Hematopoietic multipotent progenitor cell treated with erythropoietin and hydrocortisone succinate and interleukin-3 and kit ligand, for 8 days (in vitro differentiated cells): ENCODE results near the gene ANGEL2.
"Not testable (repeated sequence)": the region's sequence is repeated elsewhere in the genome, so short reads cannot be mapped to it uniquely, and the experiment has no call there.

Source experiments
- DNase-seq: peaks from one replicate; pipeline ENCODE4 v3.0.0-alpha.2; 2015

ANGEL2 gene

DNA sequence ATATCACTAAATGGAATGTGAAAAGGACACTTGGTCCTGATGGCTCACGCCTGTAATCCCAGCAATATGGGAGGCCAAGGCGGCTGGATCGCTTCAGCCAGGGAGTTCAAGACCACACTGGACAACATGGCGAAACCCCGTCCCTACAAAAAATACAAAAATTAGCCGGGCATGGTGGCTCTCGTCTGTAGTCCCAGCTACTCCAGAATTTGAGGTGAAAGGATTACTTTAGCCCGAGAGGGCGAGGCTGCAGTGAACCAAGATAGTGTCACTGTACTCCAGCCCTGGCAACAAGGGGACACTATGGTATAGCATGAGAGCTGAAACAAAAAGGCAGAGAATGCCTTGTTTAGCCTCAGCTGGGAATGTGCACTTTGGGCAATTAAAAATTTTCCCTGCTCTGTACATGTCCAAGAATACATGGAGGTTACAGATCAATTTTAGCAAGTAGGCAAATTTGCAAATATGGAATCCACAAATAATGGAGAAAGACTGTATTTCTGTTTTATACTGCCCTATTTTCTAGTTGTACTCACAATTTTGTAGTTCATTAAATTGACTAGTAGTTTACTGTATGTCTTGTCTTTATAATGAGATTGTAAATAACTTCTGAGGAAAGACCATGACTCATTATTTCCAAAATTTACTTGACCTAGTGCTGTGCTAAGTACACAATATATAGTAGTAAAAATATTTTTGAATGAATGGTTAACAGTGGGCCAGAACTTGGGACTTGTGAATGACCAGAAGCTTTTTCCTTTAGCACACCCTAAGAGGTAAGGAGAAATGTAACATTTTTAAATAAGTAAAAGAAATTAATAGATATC is 2.0 kb upstream of the ANGEL2 start:
- no peak for DNase-seq

DNA sequence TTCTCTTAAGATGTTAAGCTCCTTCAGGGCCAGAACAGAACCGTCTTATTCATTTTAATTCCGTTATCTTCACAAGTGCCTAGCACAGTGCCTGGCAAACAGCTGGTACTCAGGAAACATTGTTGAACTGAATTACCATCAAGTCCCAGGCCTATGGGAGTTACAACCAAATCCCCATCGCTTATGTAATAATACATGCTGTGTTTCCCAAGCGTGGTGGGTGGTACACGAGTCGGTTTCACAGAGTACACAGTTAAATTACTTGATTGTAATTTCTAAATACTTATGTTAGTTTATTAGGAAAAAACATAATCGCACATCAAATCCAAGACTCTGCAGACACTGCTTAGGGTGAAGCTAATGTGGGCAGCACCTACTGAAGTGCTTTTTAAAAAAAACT is 1.0 kb downstream of the ANGEL2 start:
- peak; percentile 39 for DNase-seq

DNA sequence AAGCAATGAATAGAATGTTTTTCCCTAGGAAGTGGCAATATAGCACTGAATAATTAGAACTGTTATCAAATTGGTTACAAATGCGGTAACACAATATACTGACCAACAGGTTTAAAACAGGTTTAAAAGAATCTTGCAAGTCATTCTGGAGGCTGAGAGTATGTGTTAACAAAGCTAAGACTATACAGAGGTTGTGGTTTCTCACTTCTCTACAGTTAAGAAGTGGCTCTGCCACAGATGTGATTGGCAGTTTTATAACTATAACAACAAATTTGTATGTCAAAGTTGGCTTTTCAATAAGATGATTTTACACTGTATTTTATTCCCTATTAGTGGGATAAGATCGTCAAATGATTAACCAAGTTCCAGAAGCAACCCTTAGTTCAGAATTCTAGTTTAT is 7.1 kb downstream of the ANGEL2 start:
- no peak for DNase-seq

DNA sequence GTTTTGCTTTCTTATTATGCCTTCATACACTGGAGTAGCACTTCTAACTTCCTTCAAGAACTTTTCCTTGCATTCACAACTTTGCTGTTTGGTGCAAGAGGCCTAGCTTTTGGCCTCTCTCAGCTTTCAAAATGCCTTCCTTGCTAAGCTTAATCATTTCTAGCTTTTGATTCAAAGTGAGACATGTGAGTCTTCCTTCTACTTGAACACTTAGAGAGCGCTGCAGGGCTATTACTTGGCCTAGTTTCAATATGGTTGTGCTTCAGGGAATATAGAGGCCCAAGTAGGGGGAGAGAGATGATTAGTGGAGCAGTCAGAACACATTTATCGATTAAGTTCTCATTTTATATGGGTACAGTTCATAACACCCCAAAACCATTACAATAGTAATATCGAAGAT is 12.4 kb downstream of the ANGEL2 start:
- no peak for DNase-seq

DNA sequence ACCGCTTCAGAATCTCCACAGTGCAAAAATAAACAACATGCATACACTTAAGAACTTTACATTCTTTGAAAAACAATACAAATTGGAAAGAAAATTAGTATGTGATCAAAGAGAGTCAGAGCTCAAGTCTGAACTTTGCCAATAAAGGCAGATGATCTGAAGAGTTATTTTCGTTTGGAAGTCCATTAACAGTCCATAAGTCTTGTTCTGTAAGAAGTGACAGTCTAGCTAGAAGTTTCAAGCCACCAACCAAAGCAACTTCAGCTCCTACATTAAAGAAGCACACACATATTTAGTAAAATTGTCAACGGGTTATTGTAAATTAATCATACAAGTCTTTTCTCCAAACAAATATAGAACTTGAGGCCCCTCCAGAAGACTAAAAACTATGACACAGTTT is 20.7 kb downstream of the ANGEL2 start:
- no peak for DNase-seq

DNA sequence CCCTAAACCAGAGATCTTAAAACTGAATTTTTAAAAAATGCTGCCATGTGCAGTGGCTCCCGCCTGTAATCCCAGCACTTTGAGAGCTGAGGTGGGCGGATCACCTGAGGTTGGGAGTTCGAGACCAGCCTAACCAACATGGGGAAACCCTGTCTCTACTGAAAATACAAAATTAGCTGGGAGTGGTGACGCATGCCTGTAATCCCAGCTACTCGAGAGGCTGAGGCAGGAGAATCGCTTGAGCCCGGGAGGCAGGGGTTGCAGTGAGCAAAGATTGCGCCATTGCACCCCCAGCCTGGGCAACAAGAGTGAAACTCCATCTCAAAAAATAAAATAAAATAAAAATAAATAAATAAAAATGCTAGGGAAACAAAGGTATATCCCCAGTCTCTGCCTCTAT is 21.7 kb downstream of the ANGEL2 start:
- DNase-seq = not testable (repeated sequence)

DNA sequence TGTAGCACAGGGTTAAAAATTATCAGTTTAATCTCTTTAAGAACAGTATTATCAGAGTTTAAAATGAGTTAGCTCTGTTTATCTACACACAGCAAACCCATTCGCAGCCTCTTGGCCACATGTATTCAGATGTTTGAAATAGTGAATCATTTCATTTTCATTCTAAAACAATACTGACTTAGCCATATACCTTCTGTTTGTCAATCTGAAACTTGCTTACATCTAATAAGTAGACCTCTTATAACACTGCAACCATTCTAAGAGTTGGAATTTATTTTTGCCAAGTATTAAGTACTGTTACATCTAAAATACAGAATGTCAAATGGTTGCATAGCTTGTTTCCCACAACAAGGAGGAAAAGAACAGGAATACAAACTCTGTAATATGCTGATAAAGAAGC is 25.4 kb downstream of the ANGEL2 start:
- DNase-seq = no peak

DNA sequence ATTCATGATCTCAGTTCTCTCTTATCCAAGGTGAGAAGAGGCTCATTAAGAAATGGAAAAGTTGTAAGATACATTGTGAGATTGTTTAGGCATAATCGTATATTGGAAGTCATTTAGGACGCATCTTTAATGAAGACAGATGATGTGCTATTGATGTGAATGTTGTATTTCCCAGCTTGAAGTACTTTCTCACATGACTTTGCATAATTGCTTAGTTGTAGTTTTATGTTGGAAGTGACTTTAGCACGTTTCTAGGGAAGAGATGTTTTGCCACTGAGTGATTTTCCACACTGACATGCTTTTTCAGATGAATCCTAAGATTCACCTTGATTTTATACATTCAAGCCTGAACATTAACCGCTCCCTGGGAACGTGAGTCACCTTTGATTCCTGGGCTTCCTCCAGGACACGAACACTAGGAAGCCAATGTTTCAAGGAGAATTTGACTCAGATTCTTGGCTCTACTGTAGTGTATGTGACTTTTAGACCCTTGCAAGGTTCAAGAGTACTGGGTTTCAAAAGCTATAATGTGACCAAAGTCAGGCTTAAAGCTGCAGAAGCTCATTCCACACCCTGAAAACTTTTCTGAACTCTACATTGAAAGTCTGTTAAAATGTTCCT is 27.9 kb downstream of the ANGEL2 start:
- DNase-seq = no peak

DNA sequence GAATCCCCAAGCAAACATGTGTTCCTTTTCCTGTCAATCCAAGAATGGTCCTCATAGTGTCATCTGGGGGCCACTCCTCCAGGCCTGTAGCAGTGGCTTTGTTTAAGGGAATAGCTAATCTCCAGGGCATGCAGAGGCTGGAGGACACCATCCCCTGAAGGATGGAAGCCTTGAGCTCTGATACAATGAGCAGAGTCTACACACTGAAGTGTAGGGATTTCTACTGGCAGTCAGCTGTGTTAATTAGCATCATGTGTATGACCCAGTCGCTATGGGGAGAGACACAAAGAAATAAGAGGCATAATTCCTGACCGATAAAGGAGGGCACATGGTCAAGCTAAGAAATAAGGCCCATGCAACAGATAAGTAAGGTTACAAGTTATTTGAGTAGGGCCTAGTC is 29.1 kb downstream of the ANGEL2 start:
- no peak for DNase-seq

DNA sequence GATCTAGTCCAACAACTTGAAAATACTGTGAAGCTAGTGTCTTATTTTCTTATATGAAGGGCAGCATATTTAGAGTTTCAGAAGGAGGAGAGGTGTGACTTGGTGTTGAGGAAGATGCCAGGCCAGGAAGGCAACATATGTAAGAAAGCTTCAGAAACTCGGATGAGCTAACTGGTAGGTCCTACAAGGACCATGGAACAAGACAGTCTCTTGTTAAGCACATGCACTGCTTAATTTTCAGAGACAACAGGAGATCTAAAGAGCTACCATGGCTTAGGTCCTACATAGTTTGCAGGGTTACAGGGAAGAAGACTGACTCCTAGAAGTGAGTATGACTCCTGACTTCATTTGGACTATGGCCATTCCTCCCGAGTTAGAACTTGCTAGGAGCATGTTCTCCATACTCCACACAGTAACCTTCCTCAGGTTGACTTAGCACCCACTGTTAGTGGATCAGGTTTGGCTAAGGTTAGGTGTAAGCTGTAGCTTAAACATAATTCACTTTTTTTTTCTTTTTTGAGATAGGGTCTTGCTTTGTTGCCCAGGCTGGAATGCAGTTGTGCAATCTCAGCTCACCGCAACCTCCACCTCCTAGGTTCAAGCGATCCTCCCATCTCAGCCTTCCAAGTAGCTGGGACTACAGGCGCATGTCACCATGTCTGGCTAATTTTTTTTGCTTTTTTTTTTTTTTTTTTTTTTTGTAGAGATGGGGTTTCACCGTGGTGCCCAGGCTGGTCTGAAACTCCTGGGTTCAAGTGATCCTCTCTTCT is 31.0 kb downstream of the ANGEL2 start:
- no peak for DNase-seq

DNA sequence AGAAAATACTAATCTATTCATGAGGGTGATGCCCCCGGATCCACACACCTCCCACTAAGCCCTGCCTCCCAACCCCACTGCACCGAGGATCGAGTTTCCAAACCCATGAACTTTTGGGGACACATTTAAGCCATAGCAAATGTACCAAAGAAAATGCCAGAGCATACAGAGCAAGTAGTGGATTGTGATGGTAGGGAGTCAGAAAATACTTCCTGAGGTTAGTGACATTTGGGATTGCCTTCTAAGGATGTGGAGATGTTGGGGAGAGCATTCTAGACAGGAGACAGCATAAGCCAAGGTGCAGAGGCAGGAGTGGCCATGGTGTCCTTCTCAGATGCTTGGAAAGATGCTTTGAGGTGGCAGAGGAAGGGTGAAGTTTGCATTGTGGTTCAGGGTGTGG is 32.2 kb downstream of the ANGEL2 start:
- no peak for DNase-seq

DNA sequence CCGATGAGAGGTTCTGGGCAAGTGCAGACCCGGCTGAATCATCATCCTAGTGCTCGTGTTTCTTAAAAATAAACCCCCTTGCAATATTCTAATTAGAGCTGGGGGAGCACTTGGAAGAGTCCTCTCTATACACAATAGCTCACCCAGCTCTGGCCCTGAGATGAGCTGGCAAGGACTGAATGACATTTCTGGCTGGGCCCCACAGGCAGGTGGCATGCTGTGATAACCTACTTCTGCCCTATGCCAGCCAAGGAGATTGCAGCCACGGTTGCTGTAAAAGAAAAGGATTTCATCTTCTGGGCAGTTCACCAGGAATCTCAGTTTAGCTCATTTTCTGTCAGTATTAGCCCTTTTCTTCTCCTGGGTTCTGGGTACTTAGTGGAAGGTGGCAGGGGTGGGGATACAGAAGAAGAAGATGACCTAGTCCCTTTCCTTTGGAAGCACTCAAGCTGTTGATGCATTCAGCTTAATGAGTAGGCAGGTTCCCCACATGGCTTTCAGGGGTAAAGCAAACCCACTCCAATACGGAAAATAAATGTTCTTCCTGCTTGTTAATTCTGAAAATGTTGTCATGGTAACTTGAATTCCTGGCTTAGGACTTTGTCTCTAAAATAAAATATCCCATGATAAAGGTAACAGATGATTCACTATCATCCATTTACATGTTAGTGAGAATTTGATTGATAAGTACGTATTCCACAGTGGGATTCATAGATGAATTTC is 33.1 kb downstream of the ANGEL2 start:
- peak; percentile 59 for DNase-seq

DNA sequence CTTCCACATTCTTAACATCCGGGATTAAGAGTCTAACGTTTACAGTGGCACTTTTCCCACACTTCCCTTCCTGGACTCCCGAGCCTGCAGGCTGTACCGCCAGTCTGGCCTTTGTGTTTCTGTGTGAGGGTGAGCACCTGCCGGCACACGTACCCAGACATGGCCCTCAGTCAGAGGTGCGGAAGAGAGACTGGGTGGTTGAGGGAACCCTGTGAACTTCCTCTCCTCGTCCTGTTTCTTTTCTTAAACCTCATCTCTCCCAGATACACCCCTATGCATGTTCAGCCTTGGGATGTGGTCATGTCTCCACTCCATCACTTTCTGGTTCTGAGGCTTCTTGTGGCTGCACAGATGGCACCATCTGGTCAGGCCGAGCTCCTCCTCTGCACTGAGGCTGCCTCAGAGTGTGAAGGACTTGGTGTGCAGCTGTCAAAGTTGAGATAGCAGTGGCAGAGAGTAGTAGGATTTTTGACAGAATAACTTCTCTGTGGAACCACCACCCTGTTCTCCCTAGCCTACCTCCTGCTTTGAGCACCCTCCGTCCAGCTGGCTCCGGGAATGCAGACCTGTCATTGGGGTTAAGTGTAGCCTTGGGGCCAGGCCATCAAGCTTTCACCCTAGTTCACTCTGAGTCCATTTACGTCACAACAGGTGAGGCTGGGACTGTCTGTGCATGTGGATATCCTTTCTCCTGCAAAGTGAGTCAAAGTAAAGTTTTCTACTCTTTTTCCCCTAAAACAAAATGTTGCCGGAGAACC is 33.9 kb downstream of the ANGEL2 start:
- DNase-seq = no peak

DNA sequence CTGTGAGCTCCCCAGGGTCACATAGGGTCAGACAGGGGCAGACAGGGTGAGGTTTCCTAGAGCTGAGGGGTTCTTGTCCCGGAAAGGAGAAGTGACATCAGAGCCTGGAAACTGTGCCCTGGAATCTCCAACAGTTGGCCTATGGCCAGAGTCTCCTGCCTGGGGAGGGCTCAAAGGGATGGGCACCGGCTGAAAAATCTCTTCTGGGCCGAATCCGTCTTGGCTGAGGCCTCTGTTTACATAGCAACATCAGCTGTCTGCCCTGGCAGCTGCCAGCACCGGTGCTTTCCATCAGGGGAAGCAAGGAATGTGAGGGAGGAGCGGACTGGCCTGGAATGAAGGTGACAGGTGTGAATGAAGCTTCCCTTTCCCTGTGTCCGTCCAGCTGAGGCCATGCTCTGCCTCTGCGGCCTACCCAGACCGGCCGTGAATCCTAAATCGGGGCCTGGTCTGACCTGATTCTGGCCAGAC is 34.6 kb downstream of the ANGEL2 start:
- no peak for DNase-seq

DNA sequence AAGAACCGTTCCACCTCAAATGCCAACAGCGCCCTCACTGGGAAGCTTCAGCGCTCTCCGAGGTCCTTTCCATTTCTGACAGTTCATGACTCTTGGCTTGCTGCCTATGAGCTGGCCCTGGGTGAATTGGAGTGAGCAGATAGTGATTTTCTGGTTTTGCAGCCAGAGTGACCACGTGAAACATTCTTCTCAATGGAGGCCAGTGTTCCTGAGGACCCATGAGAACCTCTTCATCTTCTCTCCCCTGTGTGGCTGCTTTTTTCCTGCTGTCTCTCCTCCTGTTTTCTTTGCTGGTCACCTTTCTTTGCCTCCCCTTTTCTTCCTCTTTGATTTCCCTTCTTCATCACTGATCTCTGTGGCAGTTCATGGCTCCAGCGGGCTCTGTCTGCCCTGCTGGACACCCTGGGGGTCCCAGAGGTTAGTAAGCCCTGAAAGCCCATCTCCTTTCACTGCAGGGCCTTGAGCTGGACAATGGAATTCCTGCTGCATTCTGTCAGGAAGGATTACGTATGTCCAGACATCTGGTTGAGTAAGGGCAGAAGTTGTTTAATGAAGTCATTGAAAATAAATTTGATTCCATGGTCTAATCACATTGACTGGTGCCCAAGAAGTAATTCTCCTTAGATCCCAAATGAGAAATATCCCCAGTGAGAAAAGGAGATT is 35.4 kb downstream of the ANGEL2 start:
- no peak for DNase-seq

DNA sequence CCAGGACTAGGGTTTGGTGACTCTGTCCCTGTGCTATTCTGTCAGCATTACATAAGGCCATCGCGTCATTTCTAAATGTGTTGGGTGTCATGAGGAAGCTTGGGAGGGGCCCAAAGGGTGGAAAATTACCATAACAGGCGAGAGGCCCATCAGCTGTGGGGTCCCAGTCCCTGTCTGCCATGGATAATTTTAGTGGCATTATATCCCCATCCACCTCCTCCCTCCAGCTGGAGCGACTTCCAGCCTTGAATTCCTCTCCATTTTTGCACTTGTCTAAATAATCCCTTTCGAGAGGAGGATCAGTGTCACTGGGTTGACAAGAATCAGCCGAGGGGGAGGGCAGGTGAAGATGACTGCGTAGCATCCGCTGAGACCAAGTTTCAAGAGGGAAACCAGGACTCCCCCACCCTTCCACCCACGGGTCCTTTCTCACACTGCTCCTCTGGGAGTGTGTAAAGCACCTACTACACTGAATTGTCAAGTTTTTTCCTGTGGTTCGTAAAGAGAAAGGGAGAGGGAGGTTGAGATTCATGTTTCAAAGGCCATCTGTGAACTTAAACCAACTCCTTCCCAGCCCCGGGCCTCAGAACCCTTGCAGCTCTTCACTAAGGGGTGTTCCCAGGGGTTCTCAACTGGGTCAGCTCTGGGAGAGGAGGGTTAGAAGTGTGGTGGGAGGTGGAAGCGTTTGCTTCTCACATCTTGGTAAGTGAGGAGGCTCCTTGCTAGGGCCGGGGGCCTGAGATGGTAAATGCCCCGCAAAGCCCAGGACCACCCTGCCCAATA is 36.1 kb downstream of the ANGEL2 start:
- no peak for DNase-seq

DNA sequence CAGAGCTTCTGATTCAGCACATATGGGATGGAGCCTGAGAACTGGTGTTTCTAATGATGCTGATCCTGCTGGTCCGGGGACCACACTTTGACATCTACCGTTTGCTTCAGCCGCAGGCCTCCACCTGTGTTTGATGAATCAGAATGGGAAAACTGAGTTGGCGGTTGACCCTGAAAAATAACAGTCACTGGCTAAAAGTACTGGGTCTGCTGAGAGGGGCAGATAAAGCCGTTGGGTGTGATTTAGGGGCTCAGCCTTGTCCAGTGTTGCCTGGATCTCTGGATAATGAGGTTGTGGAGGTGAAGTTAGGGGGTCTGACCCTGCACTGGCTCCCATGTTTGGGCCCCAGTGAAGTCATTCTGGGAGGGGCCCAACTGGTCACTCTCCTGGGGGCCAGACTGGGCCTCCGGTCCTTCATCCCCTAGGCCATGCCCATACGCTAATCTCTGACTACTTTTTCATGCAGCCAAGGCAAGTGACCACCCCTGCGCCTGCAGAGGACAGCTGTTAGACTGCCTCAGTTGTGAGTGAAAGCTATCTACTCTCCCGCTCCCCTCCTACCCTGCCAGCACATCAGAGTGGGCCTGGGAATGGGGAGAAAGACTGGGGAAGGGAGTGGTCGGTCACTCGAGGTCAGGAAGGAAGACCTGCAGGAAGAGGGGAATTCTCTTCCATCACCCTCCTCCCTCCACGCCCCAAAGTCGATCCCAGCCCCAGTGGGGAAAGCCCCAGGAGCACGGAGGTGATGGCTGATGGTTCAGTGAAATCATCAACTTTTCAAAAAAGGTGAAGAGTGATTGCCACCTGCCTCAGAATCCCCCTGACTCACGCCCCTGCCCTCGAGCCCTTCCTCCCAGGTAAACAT is 37.7 kb downstream of the ANGEL2 start:
- DNase-seq = no peak

DNA sequence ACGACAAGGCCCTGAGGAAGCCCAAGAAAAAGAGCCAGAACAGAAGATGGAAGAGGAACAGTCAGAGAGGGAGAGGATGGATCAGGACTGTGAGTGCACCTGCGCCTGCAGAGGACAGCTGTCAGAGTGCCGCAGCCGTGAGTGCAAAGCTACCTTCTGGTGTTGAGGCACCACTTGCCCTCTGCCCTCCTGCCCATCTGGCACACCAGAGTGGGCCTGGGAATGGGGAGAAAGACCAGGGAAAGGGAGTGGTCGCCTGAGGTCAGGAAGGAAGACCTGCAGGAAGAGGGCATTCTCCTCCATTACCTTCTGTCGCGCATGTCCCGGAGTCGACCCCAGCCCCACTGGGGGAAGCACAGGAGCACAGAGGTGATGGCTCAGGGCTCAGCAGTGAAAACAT is 39.1 kb downstream of the ANGEL2 start:
- DNase-seq = no peak

DNA sequence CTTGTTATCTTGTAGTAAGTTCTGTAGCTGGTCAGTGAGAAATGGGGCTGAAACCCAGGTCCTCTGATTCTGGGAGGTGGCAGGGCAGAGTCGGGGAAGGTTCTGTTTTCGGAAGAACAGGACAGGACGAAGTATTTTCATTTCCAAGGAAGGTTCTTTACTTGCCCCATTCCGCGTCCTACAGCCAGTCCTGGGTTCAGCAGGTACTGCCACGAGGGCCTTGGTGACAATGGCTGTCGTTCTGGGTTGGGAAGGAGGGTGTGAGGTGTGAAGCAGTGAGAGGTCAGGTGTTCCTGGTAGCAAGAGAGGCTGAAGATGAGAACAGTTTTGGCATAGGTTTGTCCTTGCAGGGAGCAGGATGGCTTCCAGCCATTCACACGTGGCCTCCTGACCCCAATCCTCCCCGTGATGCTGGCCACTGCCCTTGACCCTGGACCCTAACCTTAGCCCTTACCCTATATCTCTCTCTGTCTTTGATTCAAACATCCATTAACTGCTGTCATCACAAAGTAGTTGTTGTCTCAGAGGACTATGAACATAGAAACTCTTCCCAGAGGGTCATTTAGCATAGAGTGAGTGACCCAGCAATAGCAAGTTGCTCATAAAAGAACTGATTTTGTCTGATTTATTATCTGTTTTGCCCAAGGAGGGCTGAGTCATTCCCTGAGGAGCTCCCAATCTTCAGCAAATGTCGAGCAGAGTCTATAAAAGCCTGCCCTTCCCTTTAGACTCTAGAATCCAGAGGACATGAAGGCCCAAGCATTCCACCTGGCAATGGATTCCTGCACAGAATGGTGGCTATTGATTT is 40.4 kb downstream of the ANGEL2 start:
- no peak for DNase-seq
